ENCODE data around the gene CXADR.

Gene CXADR

DNA sequence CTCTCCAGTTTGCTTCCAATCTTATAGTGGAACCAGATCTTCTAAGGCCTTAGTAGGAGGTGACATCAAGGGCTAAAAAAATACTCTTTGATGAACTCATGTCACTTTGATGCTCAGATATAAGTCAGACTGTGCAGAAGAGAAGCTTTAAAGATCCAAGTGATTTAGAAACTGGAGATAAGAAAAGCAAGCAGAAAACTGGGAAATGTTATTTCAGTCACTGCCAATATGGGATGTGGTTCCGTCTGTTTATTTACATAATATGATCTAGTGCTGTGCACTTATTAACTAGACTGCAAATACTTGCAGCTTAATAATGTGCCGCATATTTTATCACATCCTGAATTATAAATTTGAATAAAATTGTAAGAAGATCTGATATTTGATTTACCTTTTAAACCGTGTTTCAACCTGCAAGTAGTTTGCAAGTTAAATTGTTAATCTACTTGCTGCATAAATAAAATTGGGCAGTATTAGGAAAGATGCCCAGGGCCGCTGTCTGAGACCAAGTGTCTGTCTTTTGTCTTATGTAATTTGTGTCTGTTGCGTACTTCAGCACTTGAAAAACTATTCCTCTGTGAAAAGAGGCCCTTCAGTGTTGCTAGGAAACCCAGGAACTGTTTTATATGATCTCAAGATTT lies 29.6 kb downstream of the CXADR start:
- DNase-seq, result no peak

DNA sequence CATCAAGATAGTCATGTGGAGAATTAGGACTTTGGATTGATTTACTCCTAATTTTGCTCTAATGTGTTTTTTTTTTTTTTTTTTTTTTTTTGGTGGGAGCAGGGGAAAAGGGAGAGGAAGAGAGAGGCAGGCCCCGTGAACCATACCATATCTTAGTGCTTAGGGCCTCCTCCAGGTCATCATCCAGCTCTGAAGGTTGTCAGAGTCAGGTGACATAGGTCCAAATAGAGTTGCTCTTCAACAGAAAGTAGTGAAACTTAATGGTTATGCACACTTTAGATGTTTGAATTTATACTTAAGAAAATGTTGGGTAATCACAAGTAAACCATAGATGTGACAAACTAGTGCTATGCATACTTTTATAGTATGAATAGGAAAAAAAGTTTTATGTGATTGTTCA lies 32.2 kb downstream of the CXADR start:
- DNase-seq, result no peak

DNA sequence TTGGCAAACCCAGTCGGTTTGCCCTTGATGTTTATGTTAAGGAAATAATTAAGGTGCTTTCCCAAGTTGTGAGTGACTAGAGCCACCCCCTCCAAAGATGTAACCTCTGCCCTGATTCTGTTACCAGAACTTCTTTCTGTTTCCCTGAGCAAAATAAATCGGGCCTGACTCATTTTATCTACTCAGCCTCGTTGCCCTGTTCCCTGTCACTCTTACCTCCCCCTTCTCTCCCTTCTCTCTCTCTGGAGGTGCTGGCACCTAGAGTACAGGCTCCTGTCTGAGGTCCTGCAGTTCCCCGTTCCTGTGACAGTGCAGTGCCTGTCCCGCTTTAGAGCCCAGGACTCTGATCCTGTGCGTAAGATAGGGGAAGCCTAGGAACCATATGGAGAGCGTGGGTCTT lies 35.4 kb downstream of the CXADR start:
- no peak for DNase-seq

DNA sequence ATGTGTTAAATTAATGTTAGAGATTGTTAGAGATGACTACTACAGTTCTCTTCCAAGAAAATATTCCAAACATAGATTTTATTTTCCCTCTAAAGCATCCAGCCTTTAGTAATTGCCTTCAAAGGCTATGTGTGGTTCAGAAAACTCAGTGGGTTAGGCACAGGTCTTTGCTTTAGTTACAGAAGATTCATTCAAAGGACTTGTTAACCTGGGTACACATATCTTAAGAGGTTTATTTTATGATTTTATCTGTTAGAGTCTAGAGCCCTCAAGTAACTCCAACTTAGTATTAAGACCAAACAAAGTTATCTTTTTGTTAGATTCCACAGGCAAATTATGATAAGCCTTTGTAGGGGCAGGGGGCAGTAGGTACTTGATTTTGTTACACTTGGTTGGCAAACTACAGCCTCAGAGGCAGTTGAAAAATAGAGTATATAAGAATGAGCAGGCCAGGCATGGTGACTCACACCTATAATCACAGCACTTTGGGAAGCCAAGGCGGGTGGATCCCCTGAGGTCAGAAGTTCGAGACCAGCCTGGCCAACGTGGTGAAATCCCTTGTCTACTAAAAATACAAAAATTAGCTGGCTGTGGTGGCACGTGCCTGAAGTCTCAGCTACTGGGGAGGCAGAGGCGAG lies 37.9 kb downstream of the CXADR start:
- no peak for DNase-seq

DNA sequence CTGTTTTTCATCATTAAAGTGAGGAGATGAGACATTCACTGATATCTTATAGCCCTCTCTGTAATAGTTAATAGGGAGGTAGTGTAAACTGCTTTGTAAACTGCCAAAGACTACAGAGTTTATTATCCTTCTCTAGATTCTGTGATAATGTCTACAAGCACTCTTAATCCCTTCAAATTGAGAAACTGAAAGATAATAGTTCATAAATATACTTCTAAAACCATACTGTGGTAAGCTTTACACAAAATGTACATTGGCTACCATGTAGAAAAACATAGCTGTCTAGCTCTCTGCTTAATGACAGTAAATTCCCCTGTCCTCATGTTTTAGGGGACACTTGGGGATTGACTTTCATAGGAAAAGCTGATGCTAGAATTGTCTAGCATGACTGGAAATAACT lies 39.6 kb downstream of the CXADR start:
- DNase-seq, result no peak

DNA sequence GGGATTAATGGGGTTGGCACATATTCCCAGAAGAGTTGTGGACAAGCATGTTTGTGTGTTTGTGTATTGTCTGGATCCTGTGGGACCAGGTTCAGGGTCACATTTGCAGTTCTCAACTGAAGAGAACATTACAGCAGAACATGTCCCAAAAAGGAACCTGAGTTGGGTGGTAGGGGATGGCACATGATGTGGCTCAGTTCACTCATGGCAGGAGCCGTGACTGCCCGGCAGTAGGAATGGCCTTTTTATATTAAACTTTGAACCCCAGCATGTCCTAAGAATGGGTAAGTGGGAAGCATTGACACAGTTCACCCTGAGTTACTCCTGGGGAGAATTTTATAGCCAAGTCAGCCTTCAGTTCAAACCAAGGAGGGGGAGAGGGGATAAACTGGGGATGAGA lies 41.3 kb downstream of the CXADR start:
- DNase-seq, result no peak

DNA sequence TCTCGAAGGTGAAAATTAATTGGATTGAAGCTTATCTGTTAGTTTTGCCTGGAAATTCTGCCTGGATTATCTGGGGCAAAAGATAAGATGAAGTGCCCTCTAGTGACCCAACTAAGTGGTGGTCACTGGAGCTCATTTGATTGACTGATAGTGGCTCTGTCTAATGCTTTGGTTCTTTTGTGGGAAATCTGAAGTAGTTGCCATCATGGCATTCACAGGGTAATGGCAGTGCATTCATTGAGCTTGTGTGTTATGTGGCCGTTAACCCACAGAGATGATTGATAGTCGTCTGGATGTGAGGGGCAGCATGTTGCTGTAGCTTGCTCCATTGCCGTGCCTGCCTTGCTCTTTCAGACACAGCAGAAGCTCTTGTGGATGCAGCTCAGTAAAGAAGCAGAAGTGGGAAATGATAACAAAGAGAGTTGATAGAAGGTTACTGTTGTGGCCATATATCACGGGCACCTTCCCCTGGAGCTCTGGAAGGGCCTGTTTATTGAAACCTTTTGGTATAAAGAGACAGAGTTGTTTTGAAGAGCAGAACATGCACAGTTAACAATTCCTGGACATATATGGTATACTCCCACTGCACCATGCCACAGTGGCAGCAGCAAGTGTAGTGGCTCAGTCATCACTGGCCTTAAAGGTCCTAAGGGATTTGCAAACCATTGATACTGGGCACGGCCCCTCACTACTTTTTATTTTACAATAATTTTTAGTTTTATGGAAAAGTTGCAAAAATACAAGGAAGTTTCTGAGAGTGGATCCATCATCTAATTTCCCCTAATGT lies 42.0 kb downstream of the CXADR start:
- DNase-seq, result peak in 10 of 14 donors; percentile 10 to 69 (median 38)

DNA sequence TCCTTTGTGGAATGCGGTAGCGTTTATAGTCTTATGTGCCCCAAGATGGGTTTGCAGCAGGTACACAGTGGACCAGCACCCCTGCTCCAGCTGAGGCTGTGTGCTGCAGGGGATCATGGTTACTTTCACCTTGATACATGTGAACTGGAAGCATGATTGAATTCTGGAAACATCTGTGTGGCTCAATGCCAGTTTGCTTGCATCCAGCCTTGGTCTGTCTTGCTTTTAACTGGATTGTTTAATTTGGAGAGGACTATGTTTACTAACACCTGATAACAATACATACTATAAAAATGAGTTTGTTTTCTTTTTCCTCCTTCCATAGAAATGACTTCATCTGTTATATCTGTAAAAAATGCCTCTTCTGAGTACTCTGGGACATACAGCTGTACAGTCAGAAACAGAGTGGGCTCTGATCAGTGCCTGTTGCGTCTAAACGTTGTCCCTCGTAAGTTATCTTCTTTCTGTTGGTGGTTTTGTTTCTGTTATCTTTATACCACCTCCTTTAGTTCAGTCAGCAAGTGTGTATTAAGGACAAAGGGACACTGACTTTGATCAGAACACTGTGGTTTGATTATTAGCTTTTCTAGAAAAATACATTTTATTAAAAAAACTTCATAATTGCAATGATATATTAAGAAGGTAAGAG lies 47.7 kb downstream of the CXADR start:
- no peak for DNase-seq

DNA sequence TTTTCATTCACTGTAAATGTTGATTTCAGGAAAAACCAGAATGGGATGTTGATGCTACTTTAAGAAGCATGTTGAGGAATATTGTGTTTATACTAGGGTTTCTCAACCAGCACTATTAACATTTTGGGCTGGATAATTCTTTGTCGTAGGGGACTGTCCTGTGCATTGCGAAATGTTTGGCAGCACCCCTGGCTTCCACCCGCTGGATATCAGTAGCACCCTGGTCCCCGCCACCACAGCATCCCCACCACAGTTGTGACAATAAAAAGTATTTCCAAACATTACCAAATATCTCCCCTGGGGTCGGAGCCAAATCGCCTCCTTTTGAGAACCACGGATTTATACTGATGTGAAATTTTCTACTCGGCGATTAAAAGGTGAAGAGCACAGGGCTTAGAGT lies 57.9 kb downstream of the CXADR start:
- no peak for DNase-seq

DNA sequence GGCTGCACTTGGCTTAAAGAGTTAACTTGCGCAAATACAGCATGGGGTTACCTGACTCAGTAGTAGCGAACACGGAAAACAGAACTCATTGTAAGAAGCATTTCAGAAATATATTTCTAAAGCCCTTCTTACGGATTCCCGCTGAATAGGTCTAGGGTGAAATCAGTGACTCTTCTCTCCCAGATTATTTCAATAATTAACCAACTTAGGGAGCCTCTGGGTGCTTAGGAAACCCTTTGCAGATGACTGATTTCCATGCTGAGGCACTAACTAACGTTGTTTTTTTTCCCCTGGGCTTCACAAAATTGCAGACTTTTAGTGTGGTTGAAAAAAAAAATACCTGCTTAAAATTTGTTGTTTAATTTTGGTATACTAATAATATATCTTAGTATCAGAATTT lies 59.6 kb downstream of the CXADR start:
- no peak for DNase-seq

DNA sequence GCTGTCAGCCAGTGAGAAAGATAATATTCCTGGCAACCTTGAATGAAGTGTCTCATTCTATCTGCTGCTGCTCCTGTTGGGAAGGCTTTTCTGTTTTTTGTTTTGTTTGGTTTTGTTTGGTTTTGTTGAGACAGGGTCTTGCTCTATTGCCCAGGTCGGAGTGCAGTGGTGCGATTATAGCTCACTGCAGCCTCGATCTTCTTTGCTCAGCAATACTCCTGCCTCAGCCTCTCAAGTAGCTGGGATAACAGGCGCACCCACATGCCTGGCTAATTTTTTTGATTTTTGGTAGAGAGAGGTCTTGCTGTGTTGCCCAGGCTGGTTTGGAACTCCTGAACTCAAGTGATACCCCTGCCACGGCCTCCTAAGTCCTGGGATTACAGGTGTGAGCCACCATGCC lies 62.2 kb downstream of the CXADR start:
- no peak for DNase-seq

DNA sequence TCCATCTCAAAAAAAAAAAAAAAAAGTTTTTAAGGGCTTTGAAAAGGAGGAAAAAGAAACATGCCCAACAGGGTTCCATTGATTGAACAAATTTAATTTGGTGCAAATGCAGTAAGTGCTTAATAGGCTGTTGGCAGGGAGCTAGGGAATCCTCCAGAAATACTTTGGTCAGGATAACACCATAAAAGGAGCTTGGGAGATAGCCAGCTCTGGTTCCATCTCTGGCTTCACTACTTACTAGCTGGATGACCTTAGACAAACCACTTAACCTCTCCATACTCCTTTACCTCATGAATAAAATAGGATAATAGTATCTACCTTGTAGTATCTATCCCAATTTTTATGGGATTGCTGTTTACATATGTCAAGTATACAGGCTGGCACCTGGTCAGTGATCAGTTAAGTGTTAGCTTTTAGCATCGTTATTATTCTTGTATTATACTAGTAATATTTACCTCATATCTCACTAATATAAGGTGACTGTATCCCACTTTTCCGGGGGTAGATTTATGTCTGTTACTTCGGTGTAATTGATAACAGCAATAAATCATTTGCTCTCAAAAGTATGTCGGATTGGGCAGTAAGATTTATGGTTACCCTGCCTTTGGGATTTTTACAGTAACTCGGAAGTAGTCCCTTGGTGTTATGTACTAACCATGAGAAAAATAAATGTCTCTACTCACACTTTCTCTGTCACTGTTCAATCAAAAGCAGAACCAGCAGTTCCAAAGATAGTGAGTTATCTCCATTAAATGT lies 63.4 kb downstream of the CXADR start:
- DNase-seq, result no peak

DNA sequence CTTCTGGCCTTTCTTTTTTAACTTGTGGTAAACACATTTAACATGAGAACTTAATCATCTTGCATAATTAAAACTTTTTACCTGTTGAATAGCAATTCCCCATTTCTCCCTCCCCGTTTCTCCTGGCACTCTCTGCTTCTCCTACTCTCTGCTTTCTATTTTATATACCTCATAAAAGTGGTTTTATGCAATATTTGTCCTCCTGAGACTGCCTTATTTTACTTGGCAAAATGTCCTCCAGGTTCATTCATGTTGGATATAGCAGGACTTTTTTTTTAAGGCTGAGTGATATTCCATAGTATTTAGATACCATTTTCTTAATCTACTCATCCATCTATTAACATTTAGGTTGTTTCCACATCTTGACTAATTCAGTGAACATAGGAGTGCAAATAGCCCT lies 64.9 kb downstream of the CXADR start:
- no peak for DNase-seq

DNA sequence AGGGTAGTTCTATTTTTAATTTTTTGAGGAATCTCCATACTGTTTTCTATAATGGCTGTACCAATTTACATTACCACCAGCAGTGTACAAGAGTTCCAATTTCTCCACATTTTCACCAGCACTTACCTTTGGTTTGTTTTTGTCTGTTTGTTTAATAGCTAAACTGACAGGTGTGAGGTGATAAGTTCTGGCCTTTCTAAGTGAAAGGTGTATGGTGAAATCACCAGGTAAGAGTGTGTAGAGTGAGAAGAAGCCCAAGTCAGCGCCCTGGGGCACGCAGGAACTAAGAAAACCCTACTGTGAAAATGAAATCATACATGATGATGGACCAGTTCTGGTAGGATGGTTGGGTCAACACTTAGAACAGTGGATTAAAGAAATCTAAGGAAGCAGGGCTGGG lies 65.3 kb downstream of the CXADR start:
- no peak for DNase-seq

DNA sequence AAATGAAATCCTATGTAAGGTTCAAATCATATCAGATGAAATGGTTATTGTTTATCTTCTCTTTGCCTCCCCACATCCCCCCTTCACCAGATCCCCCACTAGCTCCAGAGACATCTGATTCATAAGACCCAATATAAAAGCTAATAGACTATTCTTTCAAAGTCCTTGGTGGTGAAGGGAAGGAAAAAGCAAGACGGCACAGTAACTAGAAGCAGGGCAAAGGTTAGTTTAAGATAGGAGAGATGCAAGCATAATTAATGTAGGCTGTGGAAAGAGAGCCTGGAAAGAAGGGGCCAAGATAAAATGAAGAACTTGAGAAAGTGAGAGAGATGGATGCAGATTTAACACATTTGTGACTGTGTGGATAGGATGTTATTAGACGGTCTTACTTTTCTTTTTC lies 66.0 kb downstream of the CXADR start:
- no peak for DNase-seq

DNA sequence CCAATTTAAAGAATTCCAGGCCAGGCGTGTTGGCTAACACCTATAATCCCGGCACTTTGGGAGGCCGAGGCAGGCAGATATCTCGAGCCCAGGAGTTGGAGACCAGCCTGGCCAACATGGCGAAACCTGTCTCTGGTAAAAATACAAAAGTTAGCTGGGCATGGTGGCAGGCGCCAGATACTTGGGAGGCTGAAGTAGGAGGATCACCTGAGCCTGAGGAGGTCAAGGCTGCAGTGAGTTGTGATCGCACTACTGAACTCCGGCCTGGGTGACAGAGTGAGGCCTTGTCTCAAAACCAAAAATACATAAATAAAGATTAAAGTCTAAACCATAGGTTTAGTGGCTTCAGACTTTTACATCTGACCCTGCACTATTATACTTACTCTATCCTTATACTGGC lies 67.5 kb downstream of the CXADR start:
- DNase-seq, result no peak

DNA sequence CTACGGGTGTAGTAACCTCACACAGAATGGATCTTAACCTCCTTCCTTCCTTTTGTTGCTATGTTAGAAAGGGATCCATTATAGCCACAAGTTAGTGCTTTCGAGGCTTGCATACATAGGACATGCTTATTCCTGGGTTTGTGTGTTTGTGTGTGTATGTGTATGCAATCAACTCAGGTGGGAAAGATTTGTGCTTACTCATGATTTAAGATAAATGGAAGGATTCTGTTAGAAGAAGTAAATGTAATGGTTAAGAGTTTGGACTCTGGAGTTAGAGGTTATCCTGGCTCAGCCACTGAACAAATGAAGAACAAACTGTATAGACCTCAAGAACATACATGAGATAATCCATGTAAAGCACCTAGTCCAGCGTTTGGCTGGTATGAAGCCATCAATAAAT lies 71.1 kb downstream of the CXADR start:
- no peak for DNase-seq

DNA sequence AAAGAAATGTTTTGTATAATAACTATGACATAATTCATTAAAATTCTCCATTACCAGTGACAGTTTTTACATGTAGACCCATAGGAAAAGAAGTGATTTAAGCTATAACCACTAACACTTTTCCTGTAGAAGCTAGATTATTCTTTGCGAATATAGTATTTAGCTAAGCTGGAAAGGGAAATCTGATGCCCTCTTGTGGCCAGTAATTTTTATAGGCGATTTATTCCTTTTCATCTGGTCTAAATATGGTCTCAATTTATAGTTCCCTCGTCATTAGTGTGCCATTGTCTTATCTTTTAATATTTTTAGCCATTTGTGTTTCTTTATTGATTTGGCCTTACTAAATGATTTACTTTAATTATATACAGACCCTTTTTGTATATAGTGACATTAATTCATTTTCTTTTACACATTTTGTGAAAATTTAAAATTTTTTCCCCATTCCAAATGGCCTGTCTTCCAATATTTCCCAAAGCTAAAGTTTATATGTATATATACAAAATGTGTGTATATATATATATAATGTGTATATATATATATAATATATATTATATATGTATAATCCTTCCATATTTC lies 73.1 kb downstream of the CXADR start:
- DNase-seq, result no peak

DNA sequence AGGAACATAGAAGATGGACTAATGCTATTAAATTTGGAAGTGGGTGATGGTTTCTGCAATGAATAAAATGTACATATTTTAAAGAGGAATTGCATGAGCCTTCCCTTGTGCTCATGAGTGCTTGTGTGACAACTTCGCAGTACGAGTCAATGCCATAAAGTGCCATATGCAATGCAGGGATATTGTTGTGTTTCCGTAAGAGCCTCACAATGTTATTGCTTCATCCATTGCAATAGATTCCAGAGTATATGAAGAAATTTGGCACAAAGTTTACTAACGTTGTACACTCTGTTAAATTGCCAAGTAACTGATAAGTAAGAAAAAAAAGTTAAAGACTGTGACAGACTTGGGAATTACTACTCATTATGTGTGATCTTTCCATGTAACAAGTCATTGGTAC lies 77.6 kb downstream of the CXADR start:
- no peak for DNase-seq

DNA sequence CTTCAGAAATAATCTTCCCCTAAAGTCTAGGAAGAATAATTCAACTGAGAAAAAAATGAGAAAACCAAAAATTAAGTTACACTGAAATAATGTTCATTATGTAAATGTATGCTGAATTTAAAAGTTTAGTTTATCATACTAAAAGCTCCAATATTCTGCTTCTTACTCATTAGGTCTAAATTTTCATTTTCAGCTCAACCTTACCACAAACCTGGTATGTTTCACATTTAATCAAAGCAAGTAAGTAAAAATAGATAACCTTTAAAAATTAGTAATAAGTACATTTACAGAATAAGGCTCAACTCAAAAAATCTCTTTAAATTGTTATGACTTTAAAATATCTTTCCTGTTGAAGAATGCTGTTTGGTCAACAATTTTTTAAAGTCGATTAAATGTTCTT lies 84.8 kb downstream of the CXADR start:
- DNase-seq, result no peak

DNA sequence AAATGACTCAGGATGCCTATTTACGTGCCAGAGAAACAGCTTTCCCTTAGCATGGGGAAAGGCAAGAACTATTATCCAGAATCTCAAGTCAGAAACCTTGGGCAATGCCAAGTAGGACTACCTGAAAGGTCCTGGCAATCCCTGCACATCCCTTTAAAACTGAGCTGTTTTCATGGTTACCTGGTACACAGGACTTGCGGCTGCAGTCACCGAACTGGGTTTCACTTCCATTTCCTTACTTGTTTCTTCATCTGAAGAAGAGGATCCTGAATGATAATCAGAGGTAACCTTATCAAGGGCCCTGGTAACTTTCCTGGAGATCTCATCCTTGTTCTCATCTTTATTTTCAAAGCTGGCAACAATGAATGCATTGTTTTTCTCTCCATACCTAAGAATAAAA lies 85.6 kb downstream of the CXADR start:
- no peak for DNase-seq

DNA sequence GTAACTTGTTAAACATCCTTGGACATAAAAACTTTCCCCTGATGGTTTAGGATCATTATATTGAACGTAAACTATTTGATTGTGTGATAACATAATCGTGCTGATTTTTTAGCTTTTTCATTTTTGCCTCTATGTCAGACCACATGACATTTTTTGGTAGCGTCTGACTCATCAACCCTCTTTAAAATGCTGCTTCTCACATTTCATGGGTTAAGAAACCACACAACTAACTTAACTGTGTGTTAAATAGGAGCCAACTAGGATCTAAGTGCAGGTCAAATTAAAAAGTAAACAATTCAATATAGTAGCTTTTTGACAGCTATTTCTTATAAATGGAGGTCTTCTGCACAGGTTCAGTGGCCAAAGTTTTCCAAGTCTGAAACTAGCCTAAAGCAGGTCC lies 90.0 kb downstream of the CXADR start:
- DNase-seq, result no peak
